Activated T-helper 9 cell treated with anti-CD3 and anti-CD28 coated beads, Interleukin-2, amount 50 U/mL, for 16 hours (primary cell): ENCODE data around the gene ZNF362.

Source experiments
- DNase-seq: peaks from one replicate; pipeline ENCODE4 v3.0.0-alpha.2; 2020; ENCODE audit warnings: low read depth

ZNF362 gene

DNA sequence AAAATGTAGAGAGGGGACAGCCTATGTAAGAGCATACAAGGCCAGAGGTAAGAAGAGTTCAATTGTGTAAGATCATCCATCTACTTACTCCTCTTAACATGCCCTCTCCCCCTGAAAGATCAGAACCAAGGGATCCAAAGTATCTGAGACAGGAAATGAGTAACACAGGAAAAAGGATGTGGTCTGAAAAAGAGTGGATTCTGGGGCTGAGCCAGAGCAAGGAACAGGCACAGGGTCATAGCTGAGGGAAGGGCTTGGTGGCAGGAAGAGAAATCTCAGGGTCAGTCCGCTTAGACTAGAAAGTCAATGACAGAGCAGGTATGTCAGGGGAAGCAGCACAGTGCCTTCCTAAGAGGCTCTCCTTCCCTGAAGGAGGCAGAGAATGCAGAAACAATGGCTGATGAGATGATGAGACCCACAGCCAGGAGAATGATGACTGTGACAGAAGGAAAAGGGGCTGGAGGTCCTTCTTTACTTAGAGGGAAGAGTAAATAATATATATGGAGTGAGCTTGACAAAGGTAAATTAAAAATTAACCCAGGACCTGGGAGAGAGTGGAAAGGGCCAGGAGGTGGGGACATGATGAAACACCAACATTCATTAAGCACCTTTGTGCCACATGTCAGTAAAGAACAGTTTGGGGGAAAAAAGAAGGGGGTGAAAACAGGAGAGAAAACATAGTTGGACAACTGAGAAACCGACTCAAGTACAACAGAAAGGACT lies 90.8 kb downstream of the ZNF362 start:
- no peak for DNase-seq

DNA sequence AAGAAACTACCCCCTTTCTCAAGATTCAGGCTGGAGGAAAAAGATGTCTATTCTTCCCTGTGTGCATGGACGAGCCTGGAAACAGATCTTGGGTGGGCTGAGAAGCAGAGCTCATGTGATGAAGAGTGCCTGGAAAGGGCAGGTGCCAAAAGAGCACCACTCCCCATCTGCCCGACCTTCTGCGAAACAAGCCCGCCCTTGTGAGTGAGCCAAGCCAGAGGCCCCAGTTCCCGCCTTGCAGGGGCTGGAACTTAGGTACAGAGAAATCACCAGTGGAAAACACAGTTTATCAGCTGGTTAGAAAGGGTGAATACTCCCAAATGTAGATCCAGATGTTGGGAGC lies 91.3 kb downstream of the ZNF362 start:
- DNase-seq = no peak

DNA sequence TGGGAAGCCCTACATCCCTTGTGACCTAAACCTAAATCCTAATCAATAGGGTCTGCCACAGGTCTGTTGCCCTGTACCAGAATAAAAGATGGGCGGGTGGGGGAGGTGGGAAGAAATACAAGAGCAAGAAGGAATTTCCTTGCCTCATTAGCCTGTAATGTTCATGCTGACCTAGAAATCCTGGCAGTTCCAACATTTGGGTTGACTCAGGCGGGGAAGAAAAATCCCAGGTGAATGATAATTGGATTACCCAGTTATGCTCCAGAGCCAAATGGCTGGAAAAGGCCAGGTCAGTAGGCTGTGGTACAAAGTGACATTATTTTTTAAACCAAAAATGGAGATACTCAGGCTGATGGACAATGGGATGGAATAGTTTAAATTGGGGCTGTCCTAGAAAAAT lies 91.9 kb downstream of the ZNF362 start:
- no peak for DNase-seq

DNA sequence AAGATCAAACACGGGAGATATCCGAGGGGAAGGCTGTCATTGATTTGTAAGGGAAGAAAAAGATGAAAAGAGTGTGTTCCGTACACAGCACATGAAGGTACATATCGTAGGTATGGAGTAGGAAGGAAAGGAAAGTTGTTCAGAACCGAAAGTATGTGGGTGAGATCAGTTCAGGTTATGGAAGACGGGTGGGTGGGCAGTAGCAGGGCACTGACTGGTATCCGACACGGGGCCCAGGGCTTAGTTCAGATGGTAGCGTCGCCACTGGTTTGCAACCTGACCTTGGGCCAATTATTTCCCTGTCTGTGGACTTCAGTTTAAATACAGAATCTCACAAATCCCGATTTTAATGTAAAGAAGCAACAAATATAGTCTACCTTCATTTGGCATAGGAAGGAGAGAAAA lies 92.4 kb downstream of the ZNF362 start:
- peak; percentile 16 for DNase-seq

DNA sequence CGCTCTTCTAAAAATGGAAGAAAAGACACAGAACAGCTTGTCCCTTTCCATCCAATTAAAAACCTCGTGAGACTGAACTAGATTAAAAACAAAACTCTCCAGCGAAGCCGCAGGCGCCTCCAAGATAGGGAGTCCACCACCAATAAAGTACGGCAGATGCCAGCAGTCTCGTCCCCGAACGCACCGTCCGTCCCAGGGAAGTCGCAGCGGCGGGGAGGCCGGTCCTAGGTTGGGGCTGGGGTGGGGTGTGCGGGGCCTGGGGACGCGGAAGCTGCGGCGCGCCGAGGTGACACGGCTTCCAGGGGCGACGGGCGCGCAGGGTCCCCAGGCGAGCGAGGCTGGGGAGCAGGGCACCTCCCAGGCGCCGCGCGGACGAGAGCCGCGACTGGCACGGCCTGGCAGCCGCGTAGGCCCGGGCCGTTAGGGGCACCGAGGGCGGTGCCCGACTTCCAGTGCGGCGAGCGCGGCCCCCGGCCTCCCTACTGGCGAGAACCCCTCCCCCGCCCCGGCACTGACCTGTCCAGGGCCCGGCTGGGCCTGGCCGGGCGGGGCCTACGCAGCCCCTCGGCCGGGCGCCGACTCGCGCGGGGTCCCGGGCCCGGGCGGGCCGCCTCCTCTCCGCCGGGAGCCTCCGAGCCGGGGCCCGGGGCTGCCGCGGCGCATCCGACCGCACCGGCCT lies 92.9 kb downstream of the ZNF362 start:
- DNase-seq = peak; percentile 31

DNA sequence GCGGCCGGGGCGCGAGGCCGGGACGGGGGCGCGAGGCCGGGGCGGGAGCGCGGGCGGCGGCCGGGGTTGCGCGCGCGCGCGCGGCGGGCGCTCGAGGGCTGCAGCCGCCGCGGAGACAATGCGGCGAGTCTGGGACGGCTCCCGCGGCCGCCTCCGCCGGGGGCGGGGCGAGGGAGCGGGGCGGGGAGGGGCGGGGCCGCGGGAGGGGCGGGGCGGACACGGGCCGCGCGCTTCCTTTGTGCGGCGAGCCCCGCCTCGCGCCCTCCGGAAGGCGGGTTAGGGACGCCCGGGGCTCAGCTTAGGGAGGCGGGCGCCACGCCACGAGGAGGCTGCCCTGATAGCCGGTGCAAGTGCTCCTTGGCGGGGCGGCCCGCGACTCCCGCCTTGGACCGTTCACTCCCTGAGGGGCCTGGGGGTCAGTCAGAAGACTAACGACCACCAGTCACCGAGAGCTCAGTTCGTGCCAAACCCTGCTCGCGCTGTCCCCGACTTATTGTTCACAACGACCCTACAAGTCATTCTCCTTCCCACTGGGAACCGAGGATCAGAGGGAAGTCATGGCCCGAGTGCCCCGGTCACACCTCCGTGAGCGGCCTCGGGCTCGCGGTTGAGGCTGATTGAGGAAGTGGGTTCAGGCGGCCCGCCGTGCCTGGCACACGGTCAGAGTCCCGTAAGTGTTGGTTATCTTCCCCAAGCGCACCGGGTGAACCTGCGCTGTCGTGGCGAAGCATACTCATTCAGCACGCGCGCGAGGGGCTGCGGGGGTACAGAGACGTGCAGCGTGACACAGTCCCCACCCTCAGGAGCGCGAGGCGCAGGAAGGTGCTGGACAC lies 93.7 kb downstream of the ZNF362 start:
- peak; percentile 73 for DNase-seq
